Renal pelvis (tissue), 4 donors: Measurements from ENCODE around the gene ZNRF3. TPM values are rescaled to one million over a fixed set of nuclear protein-coding genes. Genes with fewer than 3 reads are reported as not detected.
"Not testable (repeated sequence)": the region's sequence is repeated elsewhere in the genome, so short reads cannot be mapped to it uniquely, and the experiment has no call there.

ENCODE experiments used
- DNase-seq: peaks from one replicate; pipeline ENCODE4 v3.0.0-alpha.2; 2013
- polyA plus RNA-seq, 3 donors: library from polyadenylated mRNA; unstranded; fragments of 120-200 nt; gene quantifications; one replicate each; pipeline ENCODE4 v1.2.1, GENCODE V29; 2013; ENCODE audit not compliant: insufficient read length in 3 of 3

Gene ZNRF3
- polyA plus RNA-seq, 3 donors, result 28.2 to 32.2 (median 31.5) TPM

- DNase-seq, result no peak
These were observed 42.5 kb downstream of the ZNRF3 start for GRCh38 chr22:28925916-28926315.

DNA sequence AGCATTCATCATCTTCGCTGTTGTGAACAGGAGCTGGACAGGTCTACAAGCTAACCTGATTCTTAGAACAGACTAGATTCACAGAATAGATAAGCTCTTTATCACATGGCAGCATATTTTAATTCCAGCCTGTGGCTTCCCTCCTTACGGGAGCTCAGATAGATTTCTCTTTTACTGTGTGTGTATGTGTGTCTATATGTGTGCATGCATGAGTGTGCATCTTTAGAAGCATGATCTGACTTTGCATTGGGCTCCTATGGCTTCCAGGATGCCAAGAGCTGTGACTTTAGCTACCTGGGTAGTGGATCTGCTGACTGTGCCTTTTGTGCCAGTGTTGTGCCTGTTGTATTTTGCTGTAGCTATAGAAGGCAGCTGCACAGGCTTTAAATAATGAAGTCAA is 44.3 kb downstream of the ZNRF3 start:
- DNase-seq, result no peak

DNA sequence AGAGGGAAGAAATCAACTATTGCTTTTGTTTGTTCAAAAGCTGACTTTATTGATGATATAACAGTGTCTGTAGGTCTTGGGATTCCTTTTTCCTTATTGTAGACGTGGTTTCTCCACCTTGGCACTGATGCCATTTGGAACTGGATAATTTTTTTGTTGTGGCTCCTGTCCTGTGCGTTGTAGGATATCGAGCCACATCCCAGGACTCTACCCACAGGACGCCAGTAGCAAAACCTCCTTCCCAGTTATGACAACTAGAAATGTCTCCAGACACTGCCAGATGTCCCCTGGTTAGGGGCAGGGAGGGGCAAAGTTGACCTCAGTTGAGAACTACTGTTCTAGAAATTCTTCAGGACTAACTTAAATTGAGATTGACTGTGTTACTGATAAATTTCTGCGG is 45.8 kb downstream of the ZNRF3 start:
- no peak for DNase-seq

- DNase-seq, result no peak
These were observed 47.1 kb downstream of the ZNRF3 start for GRCh38 chr22:28930357-28931007.

GRCh38 chr22:28931844-28932567 is 48.6 kb downstream of the ZNRF3 start:
- no peak for DNase-seq

DNA sequence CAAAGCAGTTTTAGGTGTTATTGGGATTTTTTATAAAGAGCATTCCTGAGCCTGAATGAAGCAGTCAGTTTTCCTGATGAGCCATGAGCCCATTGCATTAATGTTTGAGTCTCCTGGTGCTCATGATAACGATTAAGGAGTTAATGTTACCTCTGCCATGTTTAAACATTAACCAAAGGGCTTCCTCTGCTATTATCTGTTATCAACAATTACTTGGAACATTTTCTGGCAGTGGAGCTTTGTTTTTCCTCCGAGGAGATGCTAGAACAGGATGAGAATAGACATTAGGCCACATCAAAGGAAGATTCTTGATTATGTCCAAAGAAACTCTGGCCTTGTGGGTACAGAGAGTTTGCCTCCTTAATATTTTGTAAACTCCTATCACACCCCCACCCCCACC is 49.9 kb downstream of the ZNRF3 start:
- no peak for DNase-seq

DNA sequence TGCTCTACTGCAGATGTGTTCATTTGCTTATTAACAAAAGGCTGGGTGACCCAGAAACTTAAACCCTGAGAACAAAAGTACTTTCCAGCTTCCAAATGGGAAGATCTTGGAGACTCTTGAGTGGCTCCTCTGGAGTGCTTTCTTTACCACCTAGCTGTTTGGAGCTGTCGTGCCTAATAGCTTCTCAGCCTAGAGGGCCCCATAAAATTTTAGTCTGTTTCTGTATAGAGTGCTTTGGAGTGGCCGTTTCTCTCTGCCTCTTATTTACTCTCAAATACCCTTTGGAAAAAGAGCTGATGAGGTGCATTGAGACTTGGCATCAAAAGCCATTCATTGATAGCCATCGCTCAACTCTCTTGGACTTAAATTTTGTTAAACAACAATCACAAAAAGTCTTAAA is 50.7 kb downstream of the ZNRF3 start:
- no peak for DNase-seq

GRCh38 chr22:28935140-28935539 is 51.8 kb downstream of the ZNRF3 start:
- DNase-seq, result no peak

DNA sequence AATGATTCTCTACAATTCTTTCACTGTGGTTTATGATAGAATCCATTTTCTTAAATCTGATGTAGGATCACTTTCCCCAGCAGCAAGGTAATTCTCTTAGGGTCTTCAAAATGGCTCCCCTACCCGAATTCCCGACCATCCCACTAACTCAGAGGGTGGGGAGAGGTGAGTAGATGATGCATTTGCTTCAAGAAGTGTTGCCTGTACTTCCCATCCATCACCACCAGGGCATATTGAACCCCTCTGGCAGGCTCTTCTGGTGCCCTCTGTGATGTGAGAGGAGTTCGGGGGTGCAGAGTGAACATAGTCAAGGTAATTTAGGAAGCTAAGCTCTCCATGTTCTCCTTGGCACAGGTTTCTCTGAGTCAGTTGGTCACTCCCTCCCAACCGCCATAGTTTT is 52.3 kb downstream of the ZNRF3 start:
- DNase-seq, result no peak

DNA sequence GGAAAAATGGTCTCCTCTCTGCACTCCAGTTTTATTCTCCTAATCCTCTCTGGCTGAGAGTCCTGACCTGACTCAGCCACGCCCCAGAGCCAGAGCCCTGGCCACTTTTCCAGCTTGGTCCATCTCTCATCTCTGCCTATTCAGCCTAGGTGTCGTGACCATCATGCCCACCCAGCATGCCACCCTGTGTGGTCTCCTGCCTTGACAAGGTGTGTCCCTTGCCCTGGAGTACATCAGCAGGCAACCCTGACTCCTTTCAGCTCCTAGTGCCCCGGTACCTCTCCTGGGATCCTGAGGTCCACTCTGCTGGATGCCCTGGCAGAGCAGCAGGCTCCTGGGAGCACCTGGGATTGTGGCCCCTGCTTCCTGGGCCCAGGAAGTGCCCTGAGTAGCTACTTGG is 52.8 kb downstream of the ZNRF3 start:
- DNase-seq, result no peak

GRCh38 chr22:28937206-28938025 is 54.0 kb downstream of the ZNRF3 start:
- no peak for DNase-seq

- no peak for DNase-seq
These were observed 55.0 kb downstream of the ZNRF3 start for GRCh38 chr22:28938286-28938833.

DNA sequence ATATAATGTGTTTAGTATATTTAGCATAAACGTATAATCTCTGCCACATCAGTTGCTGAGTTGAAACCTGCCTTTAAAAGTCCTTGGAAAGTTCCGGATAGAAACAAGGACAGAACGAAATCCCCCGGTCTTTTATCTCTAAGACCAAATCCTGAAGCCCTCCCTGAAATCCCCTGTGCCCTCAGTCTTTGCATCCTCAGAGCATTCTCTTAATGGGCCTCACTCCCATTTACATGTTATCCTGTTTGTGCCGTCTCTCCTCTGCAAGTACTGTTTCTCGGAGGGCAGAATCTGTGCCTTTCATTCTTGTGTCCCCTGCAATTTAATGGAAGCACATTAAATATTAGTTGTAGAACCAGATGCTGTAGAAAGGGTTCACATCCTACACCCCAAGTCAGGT is 56.0 kb downstream of the ZNRF3 start:
- no peak for DNase-seq

- no peak for DNase-seq
These were observed 56.6 kb downstream of the ZNRF3 start for GRCh38 chr22:28939932-28940331.

GRCh38 chr22:28940441-28940840 is 57.1 kb downstream of the ZNRF3 start:
- no peak for DNase-seq

DNA sequence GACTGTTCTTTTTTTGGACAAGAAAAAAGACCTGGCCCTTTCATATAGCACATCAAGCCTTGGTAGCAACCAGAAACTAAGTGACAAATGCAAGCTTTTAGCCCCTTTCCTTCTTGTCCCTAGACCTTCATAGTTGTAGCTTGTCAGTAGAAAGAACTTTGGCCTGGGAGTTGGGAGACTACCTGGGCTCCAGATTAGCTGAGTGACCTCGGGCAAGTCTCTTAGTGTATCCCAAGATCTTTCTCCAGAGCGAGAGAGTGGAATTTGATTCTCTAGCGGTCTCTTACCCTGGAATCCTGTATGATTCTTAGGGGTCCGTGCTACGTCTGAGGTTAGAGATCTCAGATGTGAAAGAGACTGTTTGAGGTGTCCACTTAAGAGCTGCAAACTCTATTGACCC is 59.0 kb downstream of the ZNRF3 start:
- no peak for DNase-seq

- DNase-seq, result peak; percentile 61
These were observed 59.6 kb downstream of the ZNRF3 start for GRCh38 chr22:28942801-28943500.

DNA sequence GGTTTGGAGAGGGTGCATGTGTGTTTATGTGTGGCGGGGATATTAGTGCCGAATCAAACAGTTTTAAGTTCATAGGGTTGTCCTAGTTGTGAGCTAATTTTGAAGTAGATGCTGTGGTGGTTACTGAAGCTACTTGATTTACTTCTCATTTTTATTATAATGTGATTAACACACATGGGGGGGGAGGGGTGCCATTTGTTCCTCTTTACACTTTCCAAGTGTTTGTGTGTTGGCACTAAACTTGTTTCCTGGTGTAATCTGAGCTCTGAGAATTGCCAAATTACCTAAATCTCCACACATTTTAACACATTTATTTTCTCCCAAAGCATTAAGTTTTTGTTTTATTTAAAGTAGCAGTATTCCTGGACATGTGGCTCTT is 60.1 kb downstream of the ZNRF3 start:
- DNase-seq, result no peak

DNA sequence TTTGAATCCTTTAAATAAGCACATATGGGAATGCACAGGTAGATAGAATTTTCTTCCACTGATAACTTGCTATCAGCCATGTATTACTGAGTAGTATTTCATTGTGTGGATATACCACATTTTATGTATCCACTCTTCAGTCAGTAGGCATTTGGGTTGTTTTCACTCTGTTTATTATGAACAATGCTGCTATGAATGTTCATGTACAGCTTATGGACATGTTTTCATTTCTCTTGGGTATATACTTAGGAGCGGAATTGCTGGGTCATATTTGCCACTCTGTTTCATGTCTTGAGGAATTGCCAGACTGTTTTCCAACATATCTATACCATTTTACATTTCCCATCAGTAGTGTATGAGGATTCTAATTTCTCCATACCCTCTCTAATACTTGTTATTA is 63.8 kb downstream of the ZNRF3 start:
- DNase-seq, result no peak

GRCh38 chr22:28948424-28948823 is 65.1 kb downstream of the ZNRF3 start:
- no peak for DNase-seq

DNA sequence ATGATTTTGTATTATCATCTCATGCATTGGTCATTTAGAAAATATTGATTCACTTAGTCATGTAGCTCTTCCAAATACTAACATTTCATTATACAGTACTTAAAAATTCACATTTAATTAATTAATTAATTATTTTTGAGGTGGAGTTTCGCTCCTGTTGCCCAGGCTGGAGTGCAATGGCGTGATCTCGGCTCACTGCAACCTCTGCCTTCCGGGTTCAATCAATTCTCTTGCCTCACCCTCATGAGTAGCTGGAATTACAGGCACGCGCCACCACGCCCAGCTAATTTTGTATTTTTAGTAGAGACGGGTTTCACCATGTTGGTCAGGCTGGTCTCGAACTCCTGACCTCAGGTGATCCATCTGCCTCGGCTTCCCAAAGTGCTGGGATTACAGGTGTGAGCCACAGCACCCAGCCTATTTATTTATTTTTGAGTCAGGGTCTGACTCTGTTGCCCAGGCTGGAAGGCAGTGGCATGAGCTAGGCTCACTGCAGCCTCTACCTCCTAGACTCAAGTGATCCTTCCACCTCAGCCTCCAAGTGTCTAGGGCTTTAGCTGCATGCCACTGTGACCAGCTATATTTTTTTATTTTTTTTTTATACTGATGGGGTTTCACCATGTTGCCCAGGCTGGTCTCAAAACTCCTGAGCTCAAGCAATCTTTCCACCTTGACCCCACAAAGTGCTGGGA is 65.6 kb downstream of the ZNRF3 start:
- not testable (repeated sequence) for DNase-seq
